Stimulated activated CD4-positive, alpha-beta T cell treated with anti-CD3 and anti-CD28 coated beads, Interleukin-12 subunit alpha, Interleukin-12 subunit beta, amount 100 ng/mL, for 48 hours (primary cell): Measurements from ENCODE around the gene STK25.
A peak's percentile ranks its signal among the peaks of the same experiment; 100 is the strongest.

ENCODE experiments used
- DNase-seq, 3 donors: peaks; one replicate each; pipeline ENCODE4 v3.0.0-alpha.2; 2020; ENCODE audit warnings: low read depth in 2 of 3, low spot score in 1 of 3

Gene STK25

GRCh38 chr2:241508240-241509154, at the start of gene STK25:
STK25 (minus strand) TSS chr2:241508584; CDS start chr2:241508035, 549 bp downstream.
- DNase-seq, result peak; percentile 93 to 98 (median 97)

- no peak for DNase-seq
These were observed 48.4 kb upstream of the STK25 start for GRCh38 chr2:241556746-241557145.

- DNase-seq, result no peak
These were observed 47.3 kb upstream of the STK25 start for GRCh38 chr2:241555711-241556110.

GRCh38 chr2:241554610-241555322, 46.4 kb upstream of the STK25 start:
- DNase-seq, result no peak

- no peak for DNase-seq
These were observed 45.6 kb upstream of the STK25 start for GRCh38 chr2:241553981-241554380.

- no peak for DNase-seq
These were observed 45.1 kb upstream of the STK25 start for GRCh38 chr2:241553512-241553830.

- DNase-seq, result no peak
These were observed 43.8 kb upstream of the STK25 start for GRCh38 chr2:241551998-241552737.

- no peak for DNase-seq
These were observed 43.2 kb upstream of the STK25 start for GRCh38 chr2:241551599-241551997.

GRCh38 chr2:241550616-241551580, 42.5 kb upstream of the STK25 start:
- DNase-seq, result no peak

- DNase-seq, result no peak
These were observed 40.1 kb upstream of the STK25 start for GRCh38 chr2:241548451-241548835.

GRCh38 chr2:241547781-241548450, 39.5 kb upstream of the STK25 start:
- DNase-seq, result no peak

- no peak for DNase-seq
These were observed 38.6 kb upstream of the STK25 start for GRCh38 chr2:241546771-241547498.

GRCh38 chr2:241545523-241546473, 37.4 kb upstream of the STK25 start:
- DNase-seq, result no peak

- no peak for DNase-seq
These were observed 36.7 kb upstream of the STK25 start for GRCh38 chr2:241545106-241545505.

GRCh38 chr2:241542278-241542605, 33.9 kb upstream of the STK25 start:
- no peak for DNase-seq

GRCh38 chr2:241541564-241542277, 33.3 kb upstream of the STK25 start:
- DNase-seq, result no peak

- DNase-seq, result peak; percentile 58 to 72 (median 66)
These were observed 32.6 kb upstream of the STK25 start for GRCh38 chr2:241540771-241541561.
